Cardiac muscle cell (in vitro differentiated cells and primary cell): ENCODE results near the gene SNCAIP. TPM values are rescaled to one million over a fixed set of nuclear protein-coding genes. Genes with fewer than 3 reads are reported as not detected.

Experiments used
- DNase-seq, 2 donors: peaks; one replicate each; pipeline versions ENCODE4 v3.0.0 to v3.0.0-alpha.2; 2010 to 2017; ENCODE audit warnings: low read depth in 1 of 2, low spot score in 1 of 2
- H3K27ac ChIP-seq: fragments of 200-600 bp; sonication (generic); 2 replicates; pipeline ENCODE4 v1.5.1; 2016
- H3K27me3 ChIP-seq: fragments of 200-600 bp; sonication (generic); 2 replicates; pipeline ENCODE4 v1.6.0; 2016; ENCODE audit warnings: control low read depth
- H3K36me3 ChIP-seq: fragments of 200-600 bp; sonication (generic); 2 replicates; pipeline ENCODE4 v1.5.1; 2016; ENCODE audit warnings: control low read depth
- H3K4me1 ChIP-seq: fragments of 200-600 bp; sonication (generic); 2 replicates; pipeline ENCODE4 v1.8.1; 2017; ENCODE audit warnings: low read depth, mild to moderate bottlenecking, mixed run types
- H3K4me3 ChIP-seq: fragments of 200-600 bp; sonication (generic); 2 replicates; pipeline ENCODE4 v1.5.1; 2016; ENCODE audit warnings: mild to moderate bottlenecking
- H3K9me3 ChIP-seq: fragments of 200-600 bp; sonication (generic); 2 replicates; pipeline ENCODE4 v1.5.1; 2017; ENCODE audit warnings: low read depth, mild to moderate bottlenecking, control low read depth
- polyA plus RNA-seq: library from polyadenylated mRNA; unstranded; fragments of >200 nt; fragmentation: Nextera tagmentation; extraction: Ambion mirVana; gene quantifications from 2 replicates; pipeline ENCODE4 v1.2.1, GENCODE V29; 2016
- total RNA-seq: library from RNA; depleted of rRNA; stranded (reverse); fragments of >200 nt; gene quantifications from 2 replicates; pipeline ENCODE4 v1.2.3, GENCODE V29; 2016
- TF ChIP-seq, protein P1 (sequence below): IDR thresholded peaks from 2 replicates; pipeline ENCODE4 v1.5.1; 2012; ENCODE audit warnings: low read depth, mild to moderate bottlenecking, low read length

SNCAIP gene
- total RNA-seq (14.1 and 14.5 TPM in 2 replicates), polyA plus RNA-seq (9.0 and 14.4 TPM in 2 replicates)

DNA sequence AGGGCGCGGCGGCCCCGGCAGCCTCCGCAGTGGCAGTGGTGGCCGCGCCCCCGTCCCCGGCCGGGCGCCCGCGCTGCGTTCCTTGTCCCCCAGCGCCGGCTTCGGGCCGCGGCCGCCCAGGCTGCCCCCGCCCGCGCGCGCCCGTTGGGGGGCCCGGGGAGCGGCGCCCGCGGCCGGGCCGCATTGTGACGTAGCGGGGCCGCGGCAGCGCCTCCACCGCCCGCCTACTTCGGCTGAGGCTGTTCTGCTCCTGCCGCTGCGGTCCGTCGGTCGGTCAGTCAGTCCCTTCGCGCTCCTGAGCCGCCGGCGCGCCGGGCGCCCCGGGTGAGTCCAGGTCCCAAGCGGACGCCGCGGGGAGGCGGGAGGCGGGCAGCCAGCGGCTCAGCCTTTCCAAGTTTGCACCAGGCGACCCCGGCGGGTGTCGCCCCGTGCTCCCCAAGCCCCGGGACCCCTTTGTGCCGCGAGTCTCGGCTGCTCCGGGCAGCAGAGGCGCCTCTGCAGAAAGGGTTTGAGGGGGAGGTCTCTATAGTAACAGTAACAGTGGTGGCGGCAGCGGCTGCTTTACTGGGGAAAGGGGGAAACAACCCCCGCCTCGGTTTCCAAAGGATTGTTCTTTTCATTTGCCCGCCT is at the start of gene SNCAIP:
Gene SNCAIP, plus strand, starts transcription at position 277 of the 630 bp plus-strand sequence. CDS start 78,898 bp downstream, outside the sequence.
- Histone ChIP-seq H3K9me3 (no peaks in the 10 kb centered on the region), H3K36me3 (no peaks in the 10 kb centered on the region), H3K27me3 (peaks cover 29% of the 10 kb centered on the region), H3K4me3 (peak within 1 kb of the TSS; percentile 95), H3K4me1 (no peaks in the 10 kb centered on the region), H3K27ac (peak within 1 kb of the TSS; percentile 34)
- peak; percentile 59 to 75 for DNase-seq
- TF ChIP-seq, protein P1, sequence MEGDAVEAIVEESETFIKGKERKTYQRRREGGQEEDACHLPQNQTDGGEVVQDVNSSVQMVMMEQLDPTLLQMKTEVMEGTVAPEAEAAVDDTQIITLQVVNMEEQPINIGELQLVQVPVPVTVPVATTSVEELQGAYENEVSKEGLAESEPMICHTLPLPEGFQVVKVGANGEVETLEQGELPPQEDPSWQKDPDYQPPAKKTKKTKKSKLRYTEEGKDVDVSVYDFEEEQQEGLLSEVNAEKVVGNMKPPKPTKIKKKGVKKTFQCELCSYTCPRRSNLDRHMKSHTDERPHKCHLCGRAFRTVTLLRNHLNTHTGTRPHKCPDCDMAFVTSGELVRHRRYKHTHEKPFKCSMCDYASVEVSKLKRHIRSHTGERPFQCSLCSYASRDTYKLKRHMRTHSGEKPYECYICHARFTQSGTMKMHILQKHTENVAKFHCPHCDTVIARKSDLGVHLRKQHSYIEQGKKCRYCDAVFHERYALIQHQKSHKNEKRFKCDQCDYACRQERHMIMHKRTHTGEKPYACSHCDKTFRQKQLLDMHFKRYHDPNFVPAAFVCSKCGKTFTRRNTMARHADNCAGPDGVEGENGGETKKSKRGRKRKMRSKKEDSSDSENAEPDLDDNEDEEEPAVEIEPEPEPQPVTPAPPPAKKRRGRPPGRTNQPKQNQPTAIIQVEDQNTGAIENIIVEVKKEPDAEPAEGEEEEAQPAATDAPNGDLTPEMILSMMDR, result no peak

DNA sequence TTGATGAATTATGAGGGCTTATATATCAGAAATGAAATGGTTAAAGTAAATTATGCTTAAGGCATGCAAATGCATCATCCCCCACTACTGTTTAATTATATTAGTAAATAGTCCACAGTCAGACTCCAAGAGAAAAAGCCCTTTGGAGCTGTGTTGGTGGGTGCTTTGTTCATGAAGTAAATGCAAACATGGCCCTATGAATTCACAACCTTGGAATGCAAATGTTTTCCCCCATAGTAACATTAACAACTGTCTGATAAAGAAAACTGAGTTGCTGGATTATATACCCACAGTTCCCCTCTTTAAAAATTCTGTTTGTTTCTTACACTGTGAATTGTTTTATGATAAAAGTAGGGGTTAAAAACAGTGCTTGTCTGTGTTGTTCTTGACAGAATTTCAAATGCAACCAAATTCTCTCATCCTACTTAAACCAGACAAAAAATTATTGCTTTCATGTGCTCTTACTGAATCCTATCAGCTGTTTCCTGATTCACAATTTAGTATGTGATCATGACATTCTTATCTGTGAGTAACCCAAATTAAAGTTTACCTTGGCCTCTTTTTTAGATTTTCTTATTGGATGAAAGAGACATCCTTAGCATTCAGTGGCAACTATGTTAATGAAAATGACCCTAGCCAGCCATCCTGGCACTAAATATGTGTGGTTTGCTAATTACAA is 48.5 kb upstream of the SNCAIP start:
- H3K27me3 ChIP-seq, result no peaks in the 10 kb centered on the region
- no peak overlapping the region for H3K27ac ChIP-seq
- TF ChIP-seq, protein P1, result no peak
- H3K4me1 ChIP-seq, result no peaks in the 10 kb centered on the region
- no peaks in the 10 kb centered on the region for H3K9me3 ChIP-seq
- peak in 1 of 2 donors; percentile 23 for DNase-seq
- H3K36me3 ChIP-seq, result no peaks in the 10 kb centered on the region
- no peak overlapping the region for H3K4me3 ChIP-seq

DNA sequence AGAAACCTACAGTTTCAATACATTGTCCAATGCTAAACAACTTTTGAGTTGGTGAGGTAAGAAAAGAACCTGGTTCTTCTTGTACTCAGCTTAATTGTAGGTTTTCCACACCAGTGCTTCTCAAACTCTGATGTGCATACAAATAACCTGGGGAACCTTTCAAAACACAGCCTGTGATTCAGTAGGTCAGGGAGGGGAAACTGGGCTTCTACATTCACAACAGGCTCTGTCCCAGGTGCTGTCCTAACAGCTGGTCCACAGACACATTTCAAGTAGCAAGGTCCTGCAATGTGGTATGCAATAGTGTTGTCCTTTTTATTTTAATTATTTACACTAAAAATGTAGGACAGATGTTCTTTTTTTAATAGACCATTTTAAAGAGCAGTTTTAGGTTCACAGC is 47.4 kb upstream of the SNCAIP start:
- Histone ChIP-seq H3K4me3 (no peak overlapping the region), H3K4me1 (no peaks in the 10 kb centered on the region), H3K9me3 (no peaks in the 10 kb centered on the region), H3K27me3 (no peaks in the 10 kb centered on the region), H3K27ac (no peak overlapping the region), H3K36me3 (no peaks in the 10 kb centered on the region)
- DNase-seq, result peak in 1 of 2 donors; percentile 5
- TF ChIP-seq, protein P1, result no peak

DNA sequence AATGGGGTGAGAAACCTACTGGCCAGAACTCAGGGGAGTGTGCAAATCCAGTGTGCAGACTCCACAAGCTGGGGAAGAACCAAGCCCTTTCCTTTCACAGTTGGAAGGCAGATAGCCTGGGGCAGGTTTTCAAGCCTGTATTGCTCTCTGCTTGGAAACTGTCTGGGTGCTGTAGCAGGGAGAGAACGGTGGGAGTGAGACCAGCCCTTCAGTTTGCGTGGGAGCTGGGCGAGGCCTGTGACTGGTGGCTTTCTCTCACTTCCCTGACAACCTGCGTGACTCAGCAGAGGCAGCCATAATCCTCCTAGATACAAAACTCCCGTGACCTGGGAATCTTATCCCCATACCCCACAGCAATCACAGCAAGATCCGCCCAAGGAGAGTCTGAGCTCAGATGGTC is 44.9 kb upstream of the SNCAIP start:
- Histone ChIP-seq H3K9me3 (no peaks in the 10 kb centered on the region), H3K27me3 (no peaks in the 10 kb centered on the region), H3K4me3 (no peak overlapping the region), H3K4me1 (no peaks in the 10 kb centered on the region), H3K36me3 (no peaks in the 10 kb centered on the region), H3K27ac (no peak overlapping the region)
- no peak for DNase-seq
- TF ChIP-seq, protein P1, result no peak

DNA sequence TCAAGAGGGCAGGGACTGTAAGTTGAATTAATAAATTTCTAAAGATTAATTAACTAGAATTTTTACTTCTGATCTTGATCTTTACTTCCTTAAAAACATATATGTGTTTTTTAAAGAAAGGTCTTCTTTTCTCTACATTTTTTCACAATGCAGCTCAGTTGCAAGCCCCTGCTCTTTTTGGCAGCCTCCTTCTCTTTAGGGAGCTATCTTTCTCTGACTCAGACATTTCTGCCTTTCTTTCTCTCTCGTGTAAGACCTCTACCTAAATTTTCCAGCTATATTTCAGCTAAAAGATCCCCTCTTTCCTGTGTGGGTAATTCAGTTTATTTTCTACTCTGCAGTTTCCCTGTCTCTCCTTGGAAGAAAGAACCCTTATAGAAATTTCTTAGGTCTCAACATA is 38.3 kb upstream of the SNCAIP start:
- Histone ChIP-seq H3K9me3 (no peaks in the 10 kb centered on the region), H3K36me3 (no peaks in the 10 kb centered on the region), H3K27ac (no peak overlapping the region), H3K4me3 (no peak overlapping the region), H3K27me3 (no peaks in the 10 kb centered on the region), H3K4me1 (no peaks in the 10 kb centered on the region)
- DNase-seq, result no peak
- TF ChIP-seq, protein P1, result no peak
